ENCODE measurements around the gene INAFM1.

DNA sequence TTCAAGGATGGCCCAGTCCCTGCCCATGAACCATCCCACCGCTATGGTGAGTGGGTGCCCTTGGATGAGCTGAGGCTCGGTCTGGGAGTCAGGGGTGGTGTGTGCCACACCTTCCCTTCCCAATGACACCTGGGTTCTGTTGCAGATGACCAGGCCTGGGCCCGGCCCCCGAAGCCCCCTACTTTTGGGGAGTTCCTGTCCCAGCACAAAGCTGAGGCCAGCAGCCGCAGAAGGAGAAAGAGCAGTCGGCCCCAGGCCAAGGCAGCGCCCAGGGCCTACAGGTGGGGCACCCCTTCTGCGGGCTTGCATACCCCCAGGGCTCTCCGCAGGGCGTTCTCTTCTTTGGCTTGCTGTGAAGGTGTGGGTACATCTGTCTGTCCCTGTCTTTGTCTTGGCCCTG lies 4.3 kb upstream of the INAFM1 start:
- TF ChIP-seq EZH2 (IDR thresholded peaks at IDR 0.05; ENCODE audit: borderline replicate concordance, insufficient read depth, low read depth, low read length, poor library complexity, severe bottlenecking), result no peak
- TF ChIP-seq, protein P1, sequence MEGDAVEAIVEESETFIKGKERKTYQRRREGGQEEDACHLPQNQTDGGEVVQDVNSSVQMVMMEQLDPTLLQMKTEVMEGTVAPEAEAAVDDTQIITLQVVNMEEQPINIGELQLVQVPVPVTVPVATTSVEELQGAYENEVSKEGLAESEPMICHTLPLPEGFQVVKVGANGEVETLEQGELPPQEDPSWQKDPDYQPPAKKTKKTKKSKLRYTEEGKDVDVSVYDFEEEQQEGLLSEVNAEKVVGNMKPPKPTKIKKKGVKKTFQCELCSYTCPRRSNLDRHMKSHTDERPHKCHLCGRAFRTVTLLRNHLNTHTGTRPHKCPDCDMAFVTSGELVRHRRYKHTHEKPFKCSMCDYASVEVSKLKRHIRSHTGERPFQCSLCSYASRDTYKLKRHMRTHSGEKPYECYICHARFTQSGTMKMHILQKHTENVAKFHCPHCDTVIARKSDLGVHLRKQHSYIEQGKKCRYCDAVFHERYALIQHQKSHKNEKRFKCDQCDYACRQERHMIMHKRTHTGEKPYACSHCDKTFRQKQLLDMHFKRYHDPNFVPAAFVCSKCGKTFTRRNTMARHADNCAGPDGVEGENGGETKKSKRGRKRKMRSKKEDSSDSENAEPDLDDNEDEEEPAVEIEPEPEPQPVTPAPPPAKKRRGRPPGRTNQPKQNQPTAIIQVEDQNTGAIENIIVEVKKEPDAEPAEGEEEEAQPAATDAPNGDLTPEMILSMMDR (IDR thresholded peaks at IDR 0.05), result no peak

Data from B cell (primary cell).